ENCODE data around the gene SLC44A5. TPM values are rescaled to one million over a fixed set of nuclear protein-coding genes. Genes with fewer than 3 reads are reported as not detected.

SLC44A5 gene
- total RNA-seq, 4 donors from 2014 or later: 0.15 to 0.58 TPM; not detected in 2

- intact Hi-C loops (cut with DNase I; ENCODE audit: low total_unique reads): no loop called here
- in situ Hi-C loops (cut with MboI; ENCODE audit: low sequenced_read_pairs in 4 of 4): no loop called here
- no peak overlapping the region for H3K27ac ChIP-seq
- no peaks in the 10 kb centered on the region for H3K27me3 ChIP-seq
- H3K4me1 ChIP-seq: no peaks in the 10 kb centered on the region
- ATAC-seq (no peak), DNase-seq (no peak)
- TF ChIP-seq, protein P1, sequence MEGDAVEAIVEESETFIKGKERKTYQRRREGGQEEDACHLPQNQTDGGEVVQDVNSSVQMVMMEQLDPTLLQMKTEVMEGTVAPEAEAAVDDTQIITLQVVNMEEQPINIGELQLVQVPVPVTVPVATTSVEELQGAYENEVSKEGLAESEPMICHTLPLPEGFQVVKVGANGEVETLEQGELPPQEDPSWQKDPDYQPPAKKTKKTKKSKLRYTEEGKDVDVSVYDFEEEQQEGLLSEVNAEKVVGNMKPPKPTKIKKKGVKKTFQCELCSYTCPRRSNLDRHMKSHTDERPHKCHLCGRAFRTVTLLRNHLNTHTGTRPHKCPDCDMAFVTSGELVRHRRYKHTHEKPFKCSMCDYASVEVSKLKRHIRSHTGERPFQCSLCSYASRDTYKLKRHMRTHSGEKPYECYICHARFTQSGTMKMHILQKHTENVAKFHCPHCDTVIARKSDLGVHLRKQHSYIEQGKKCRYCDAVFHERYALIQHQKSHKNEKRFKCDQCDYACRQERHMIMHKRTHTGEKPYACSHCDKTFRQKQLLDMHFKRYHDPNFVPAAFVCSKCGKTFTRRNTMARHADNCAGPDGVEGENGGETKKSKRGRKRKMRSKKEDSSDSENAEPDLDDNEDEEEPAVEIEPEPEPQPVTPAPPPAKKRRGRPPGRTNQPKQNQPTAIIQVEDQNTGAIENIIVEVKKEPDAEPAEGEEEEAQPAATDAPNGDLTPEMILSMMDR (IDR thresholded peaks at IDR 0.05 in 4 of 5, conservative IDR thresholded peaks at IDR 0.05 in 1 of 5): no peak
- H3K9me3 ChIP-seq: no peaks in the 10 kb centered on the region
- no peaks in the 10 kb centered on the region for H3K36me3 ChIP-seq
- no peak overlapping the region for H3K4me3 ChIP-seq
Observed at GRCh38 chr1:75438355-75438754, 172.6 kb downstream of the SLC44A5 start.

DNA sequence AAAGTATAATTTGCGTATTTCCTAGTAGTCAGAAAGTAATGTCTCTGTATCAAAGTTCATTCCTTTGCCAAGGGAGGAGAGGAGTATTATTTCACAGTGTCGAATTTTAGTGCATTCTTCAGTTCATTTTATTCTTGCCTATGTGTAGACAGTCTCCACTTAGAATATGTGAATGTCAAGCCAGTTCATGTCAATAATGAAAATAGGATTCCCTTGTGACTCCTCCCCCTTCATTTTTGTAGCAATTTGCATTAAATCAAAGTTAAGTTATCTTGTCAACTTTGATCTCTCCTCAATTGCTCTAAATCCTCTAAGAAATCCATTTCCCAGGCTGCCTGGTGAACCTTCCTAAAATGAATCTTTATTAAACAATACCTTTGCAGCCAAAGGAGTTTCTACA lies 179.1 kb downstream of the SLC44A5 start:
- ATAC-seq (no peak), DNase-seq (no peak)
- intact Hi-C loops (cut with DNase I; ENCODE audit: low total_unique reads): no loop called here
- no peak for TF ChIP-seq POLR2A (IDR thresholded peaks at IDR 0.05)
- TF ChIP-seq, protein P1 (IDR thresholded peaks at IDR 0.05 in 4 of 5, conservative IDR thresholded peaks at IDR 0.05 in 1 of 5): no peak
- no peaks in the 10 kb centered on the region for H3K9me3 ChIP-seq
- no peak overlapping the region for H3K4me3 ChIP-seq
- H3K27ac ChIP-seq: no peak overlapping the region
- in situ Hi-C loops (cut with MboI; ENCODE audit: low sequenced_read_pairs in 4 of 4): no loop called here
- H3K27me3 ChIP-seq: no peaks in the 10 kb centered on the region
- H3K36me3 ChIP-seq: no peaks in the 10 kb centered on the region
- H3K4me1 ChIP-seq: no peaks in the 10 kb centered on the region

DNA sequence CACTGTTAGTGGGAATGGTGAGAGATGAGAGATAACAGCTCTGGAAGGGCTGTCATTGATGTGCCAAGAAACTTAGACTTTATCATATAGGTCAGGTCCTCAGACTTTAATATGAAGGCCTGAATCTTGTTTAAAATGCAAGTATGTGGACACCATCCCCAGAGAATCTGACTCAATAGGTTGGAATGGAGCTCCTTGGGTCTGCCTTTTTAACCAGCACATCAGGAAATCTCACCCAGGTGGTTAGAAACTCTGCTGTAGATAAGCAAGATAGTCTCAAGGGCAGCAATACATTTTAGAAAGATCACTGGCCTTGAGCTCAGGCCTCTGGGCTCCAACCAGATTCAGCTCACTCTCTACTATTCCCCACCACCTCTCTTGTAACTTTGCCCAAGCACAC lies 180.4 kb downstream of the SLC44A5 start:
- TF ChIP-seq, protein P1 (IDR thresholded peaks at IDR 0.05 in 4 of 5, conservative IDR thresholded peaks at IDR 0.05 in 1 of 5): no peak
- no peak for TF ChIP-seq POLR2A (IDR thresholded peaks at IDR 0.05)
- intact Hi-C loops (cut with DNase I; ENCODE audit: low total_unique reads): no loop called here
- no peaks in the 10 kb centered on the region for H3K27me3 ChIP-seq
- H3K4me1 ChIP-seq: no peaks in the 10 kb centered on the region
- ATAC-seq (no peak), DNase-seq (no peak)
- in situ Hi-C loops (cut with MboI; ENCODE audit: low sequenced_read_pairs in 4 of 4): no loop called here
- no peak overlapping the region for H3K4me3 ChIP-seq
- no peak overlapping the region for H3K27ac ChIP-seq
- H3K9me3 ChIP-seq: no peaks in the 10 kb centered on the region
- no peaks in the 10 kb centered on the region for H3K36me3 ChIP-seq

DNA sequence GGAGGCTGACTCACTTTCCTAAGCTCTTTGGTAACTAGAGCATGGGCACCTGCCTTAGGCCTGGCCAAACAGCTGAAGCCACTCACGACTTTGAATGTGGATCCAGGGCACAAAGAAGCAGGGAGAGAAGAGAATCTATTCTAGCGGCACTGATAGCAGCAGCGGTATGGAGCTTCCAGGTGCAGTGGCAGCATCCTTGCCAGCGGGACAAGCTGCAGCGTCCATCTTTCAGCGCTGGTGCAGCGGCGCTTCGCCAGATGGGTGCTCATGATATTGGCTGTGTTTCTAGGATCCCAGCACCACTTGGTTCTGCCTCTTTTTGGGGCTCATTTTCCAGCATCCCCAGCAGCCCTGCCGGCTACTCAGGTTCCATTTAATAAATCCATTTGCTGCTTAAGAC lies 184.2 kb downstream of the SLC44A5 start:
- intact Hi-C loops (cut with DNase I; ENCODE audit: low total_unique reads): no loop called here
- in situ Hi-C loops (cut with MboI; ENCODE audit: low sequenced_read_pairs in 4 of 4): no loop called here
- Histone ChIP-seq H3K4me1 (no peaks in the 10 kb centered on the region), H3K27me3 (no peaks in the 10 kb centered on the region), H3K4me3 (no peak overlapping the region), H3K36me3 (no peaks in the 10 kb centered on the region), H3K9me3 (no peaks in the 10 kb centered on the region), H3K27ac (no peak overlapping the region)
- no peak for TF ChIP-seq POLR2A (IDR thresholded peaks at IDR 0.05)
- TF ChIP-seq, protein P1 (IDR thresholded peaks at IDR 0.05 in 4 of 5, conservative IDR thresholded peaks at IDR 0.05 in 1 of 5): no peak
- no peak for ATAC-seq
- no peak for DNase-seq

DNA sequence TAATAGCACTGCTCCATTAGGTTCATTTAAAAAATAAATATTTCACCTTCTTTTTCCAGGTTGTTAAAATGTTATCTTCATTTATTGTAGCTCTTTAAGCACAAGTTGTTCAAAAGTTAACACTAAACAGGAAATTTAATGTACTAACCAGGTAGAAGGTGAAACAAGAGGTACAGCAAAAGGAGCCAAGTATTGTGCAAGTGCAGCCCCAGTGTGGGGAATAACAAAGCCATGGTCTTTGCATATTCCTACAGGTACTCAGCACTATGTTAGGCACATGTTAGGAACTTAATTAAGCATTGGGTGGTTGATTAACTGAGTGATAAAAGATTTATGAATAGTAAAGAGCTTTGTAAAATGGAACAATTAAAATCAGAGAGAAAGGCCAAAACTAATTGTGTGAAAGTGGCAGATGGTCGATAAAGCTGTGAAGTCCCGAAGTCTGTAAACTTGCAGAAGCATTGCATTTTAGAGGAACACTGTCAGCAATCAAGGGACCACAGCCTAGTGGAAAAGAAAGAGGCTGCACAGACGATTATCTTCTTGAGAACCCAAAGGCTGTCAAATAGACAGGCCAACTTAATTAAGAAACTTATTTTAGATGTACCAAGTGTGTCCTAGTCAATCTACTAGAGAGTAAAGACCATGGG lies 185.8 kb downstream of the SLC44A5 start:
- no peak for ATAC-seq
- no peak overlapping the region for H3K27ac ChIP-seq
- in situ Hi-C loops (cut with MboI; ENCODE audit: low sequenced_read_pairs in 4 of 4) (no loop called here), intact Hi-C loops (cut with DNase I; ENCODE audit: low total_unique reads) (no loop called here)
- no peak for DNase-seq
- TF ChIP-seq, protein P1 (IDR thresholded peaks at IDR 0.05 in 4 of 5, conservative IDR thresholded peaks at IDR 0.05 in 1 of 5): no peak
- no peak overlapping the region for H3K4me3 ChIP-seq
- no peaks in the 10 kb centered on the region for H3K4me1 ChIP-seq
- no peaks in the 10 kb centered on the region for H3K36me3 ChIP-seq
- H3K27me3 ChIP-seq: no peaks in the 10 kb centered on the region
- no peaks in the 10 kb centered on the region for H3K9me3 ChIP-seq
